Nephron (organoid): ENCODE measurements around the gene ZNF606.

Source experiments
- H3K27ac Mint-ChIP-seq, 3 experiments: 2 replicates each; pipeline ENCODE4 v1.8.0; 2020; ENCODE audit warnings: mixed read lengths in 3 of 3, mild to moderate bottlenecking in 2 of 3, moderate library complexity in 1 of 3
- H3K27me3 Mint-ChIP-seq: 2 replicates; pipeline ENCODE4 v1.8.0; 2021; ENCODE audit warnings: low read depth, mild to moderate bottlenecking, moderate library complexity, mixed read lengths
- H3K36me3 Mint-ChIP-seq: 2 replicates; pipeline ENCODE4 v1.8.0; 2020; ENCODE audit warnings: low read depth, mixed read lengths
- H3K4me1 Mint-ChIP-seq: 2 replicates; pipeline ENCODE4 v1.8.0; 2020; ENCODE audit warnings: mixed read lengths
- H3K4me3 Mint-ChIP-seq, 3 experiments: 2 replicates each; pipeline ENCODE4 v1.8.0; 2020; ENCODE audit warnings: mild to moderate bottlenecking in 3 of 3, mixed read lengths in 3 of 3, moderate library complexity in 2 of 3
- H3K9me3 Mint-ChIP-seq: 2 replicates; pipeline ENCODE4 v1.8.0; 2020; ENCODE audit warnings: mixed read lengths
- CTCF ChIP-seq, 3 experiments: fragments of 200-600 bp; sonication (generic); IDR thresholded peaks; one replicate each; pipeline ENCODE4 v1.5.0; 2021; ENCODE audit warnings: antibody characterized with exemption in 3 of 3; ENCODE audit not compliant: unreplicated experiment in 3 of 3

ZNF606 gene

GRCh38 chr19:58002384-58003173, at the start of gene ZNF606:
Gene ZNF606, minus strand, starts transcription at chr19:58002820. Its CDS starts 1,501 bp downstream, at chr19:58001319.
- Mint-ChIP-seq H3K27me3 (peaks cover 4% of the 10 kb centered on the region), H3K9me3 (peaks cover 86% of the 10 kb centered on the region), H3K4me3 (peak within 1 kb of the TSS; percentile 79 to 93 (median 85)), H3K27ac (peak within 1 kb of the TSS; percentile 91 to 97 (median 95)), H3K4me1 (peaks cover 11% of the 10 kb centered on the region), H3K36me3 (peaks cover 96% of the 10 kb centered on the region)
- TF ChIP-seq CTCF (IDR thresholded peaks at IDR 0.05; ENCODE audit: unreplicated experiment in 3 of 3), result no peak

GRCh38 chr19:58052256-58052655, 49.6 kb upstream of the ZNF606 start:
- Mint-ChIP-seq H3K27me3 (no peaks in the 10 kb centered on the region), H3K9me3 (peaks cover 51% of the 10 kb centered on the region), H3K27ac (no peak overlapping the region), H3K36me3 (peaks cover 10% of the 10 kb centered on the region), H3K4me3 (no peak overlapping the region), H3K4me1 (no peaks in the 10 kb centered on the region)
- no peak for TF ChIP-seq CTCF (IDR thresholded peaks at IDR 0.05; ENCODE audit: unreplicated experiment in 3 of 3)

- Mint-ChIP-seq H3K4me3 (no peak overlapping the region), H3K36me3 (peaks cover 10% of the 10 kb centered on the region), H3K27ac (no peak overlapping the region), H3K9me3 (peaks cover 55% of the 10 kb centered on the region), H3K27me3 (no peaks in the 10 kb centered on the region), H3K4me1 (no peaks in the 10 kb centered on the region)
- no peak for TF ChIP-seq CTCF (IDR thresholded peaks at IDR 0.05; ENCODE audit: unreplicated experiment in 3 of 3)
Observed at GRCh38 chr19:58047672-58048071, 45.1 kb upstream of the ZNF606 start.

GRCh38 chr19:58046856-58047255, 44.2 kb upstream of the ZNF606 start:
- Mint-ChIP-seq H3K36me3 (peaks cover 11% of the 10 kb centered on the region), H3K27me3 (no peaks in the 10 kb centered on the region), H3K9me3 (peaks cover 54% of the 10 kb centered on the region), H3K27ac (no peak overlapping the region), H3K4me1 (no peaks in the 10 kb centered on the region), H3K4me3 (no peak overlapping the region)
- TF ChIP-seq CTCF (IDR thresholded peaks at IDR 0.05; ENCODE audit: unreplicated experiment in 3 of 3), result no peak

GRCh38 chr19:58045411-58046050, 42.9 kb upstream of the ZNF606 start:
- Mint-ChIP-seq H3K36me3 (peaks cover 11% of the 10 kb centered on the region), H3K9me3 (peaks cover 54% of the 10 kb centered on the region), H3K27me3 (no peaks in the 10 kb centered on the region), H3K4me1 (no peaks in the 10 kb centered on the region), H3K27ac (no peak overlapping the region), H3K4me3 (no peak overlapping the region)
- TF ChIP-seq CTCF (IDR thresholded peaks at IDR 0.05; ENCODE audit: unreplicated experiment in 3 of 3), result no peak
